ENCODE measurements around the gene PHF20. TPM values are rescaled to one million over a fixed set of nuclear protein-coding genes. Genes with fewer than 3 reads are reported as not detected.

PHF20 gene
- total RNA-seq, 2 experiments from 2014 or later: 57.9 to 58.8 TPM

- ChIA-PET CTCF (interaction anchor here (0.5 kb wide), 1 partner anchor 50 kb away, joined by 3 read pairs; no protein-coding TSS in a partner anchor), POLR2A (interaction anchor here (1.6 to 36.9 kb wide), 3 partner anchors 0 to 43 kb away, joined by 4 to 1214 read pairs (median 1214); partner anchors contain the start of genes NFS1, RBM39 and ROMO1)
- Mint-ChIP-seq H3K9me3 (no peaks in the 10 kb centered on the region), H3K27me3 (no peaks in the 10 kb centered on the region), H3K27ac (peak overlapping the region; percentile 57), H3K4me1 (ENCODE audit: low read depth) (peaks cover 45% of the 10 kb centered on the region), H3K36me3 (ENCODE audit: low read depth) (peaks cover 74% of the 10 kb centered on the region), H3K4me3 (no peak overlapping the region)
- intact Hi-C loops (cut with micrococcal nuclease): no loop called here
- DNase-seq (no peak), ATAC-seq (no peak)
- TF ChIP-seq CTCF (IDR thresholded peaks at IDR 0.05): no peak
Measured at GRCh38 chr20:35726842-35727711, 44.7 kb upstream of the PHF20 start.

GRCh38 chr20:35729283-35729807 is 42.5 kb upstream of the PHF20 start:
- intact Hi-C loops (cut with micrococcal nuclease): no loop called here
- peaks cover 53% of the 10 kb centered on the region for H3K4me1 Mint-ChIP-seq (ENCODE audit: low read depth)
- peak overlapping the region; percentile 3 for H3K27ac Mint-ChIP-seq
- no peaks in the 10 kb centered on the region for H3K27me3 Mint-ChIP-seq
- ATAC-seq: no peak
- TF ChIP-seq CTCF (IDR thresholded peaks at IDR 0.05): no peak
- no peak for DNase-seq
- no peak overlapping the region for H3K4me3 Mint-ChIP-seq
- ChIA-PET POLR2A (interaction anchor here (1.0 to 36.9 kb wide), 4 partner anchors 2 to 157 kb away, joined by 3 to 1214 read pairs (median 608); partner anchors contain the start of genes NFS1, RBM39 and ROMO1), CTCF (interaction anchor here (1.6 to 3.3 kb wide), 2 partner anchors 10 to 13 kb away, joined by 7 to 11 read pairs; partner anchors contain the start of gene RBM39)
- no peaks in the 10 kb centered on the region for H3K9me3 Mint-ChIP-seq
- peaks cover 76% of the 10 kb centered on the region for H3K36me3 Mint-ChIP-seq (ENCODE audit: low read depth)

- peaks cover 76% of the 10 kb centered on the region for H3K36me3 Mint-ChIP-seq (ENCODE audit: low read depth)
- ATAC-seq: no peak
- CTCF ChIA-PET: interaction anchor here (1.1 to 3.3 kb wide), 5 partner anchors 11 to 154 kb away, joined by 3 to 11 read pairs (median 4); partner anchors contain the start of genes PHF20 and RBM39
- peaks cover 53% of the 10 kb centered on the region for H3K4me1 Mint-ChIP-seq (ENCODE audit: low read depth)
- POLR2A ChIA-PET: interaction anchor here (1.3 to 36.9 kb wide), 4 partner anchors 3 to 157 kb away, joined by 3 to 1214 read pairs (median 776); partner anchors contain the start of genes NFS1, PHF20, RBM39 and ROMO1
- H3K9me3 Mint-ChIP-seq: no peaks in the 10 kb centered on the region
- H3K27ac Mint-ChIP-seq: peak overlapping the region; percentile 12
- intact Hi-C loops (cut with micrococcal nuclease): loop anchor here (5.0 kb wide), 1 partner anchor 33 kb away; the partner anchor contains the start of genes NFS1 and ROMO1
- no peaks in the 10 kb centered on the region for H3K27me3 Mint-ChIP-seq
- no peak overlapping the region for H3K4me3 Mint-ChIP-seq
- DNase-seq: no peak
- no peak for TF ChIP-seq CTCF (IDR thresholded peaks at IDR 0.05)
Measured at GRCh38 chr20:35729836-35730582, 41.8 kb upstream of the PHF20 start.

GRCh38 chr20:35730583-35731468 is 41.0 kb upstream of the PHF20 start:
- intact Hi-C loops (cut with micrococcal nuclease): loop anchor here (5.0 kb wide), 1 partner anchor 34 kb away; the partner anchor contains the start of genes NFS1 and ROMO1
- no peaks in the 10 kb centered on the region for H3K27me3 Mint-ChIP-seq
- DNase-seq (no peak), ATAC-seq (no peak)
- H3K4me1 Mint-ChIP-seq (ENCODE audit: low read depth): peaks cover 53% of the 10 kb centered on the region
- H3K9me3 Mint-ChIP-seq: no peaks in the 10 kb centered on the region
- H3K27ac Mint-ChIP-seq: no peak overlapping the region
- no peak overlapping the region for H3K4me3 Mint-ChIP-seq
- ChIA-PET CTCF (interaction anchor here (1.1 to 3.3 kb wide), 6 partner anchors 11 to 153 kb away, joined by 3 to 11 read pairs (median 5); partner anchors contain the start of genes PHF20 and RBM39), POLR2A (interaction anchor here (1.3 to 36.9 kb wide), 4 partner anchors 4 to 158 kb away, joined by 3 to 1214 read pairs (median 776); partner anchors contain the start of genes NFS1, PHF20, RBM39 and ROMO1)
- H3K36me3 Mint-ChIP-seq (ENCODE audit: low read depth): peaks cover 77% of the 10 kb centered on the region
- TF ChIP-seq CTCF (IDR thresholded peaks at IDR 0.05): no peak
